ENCODE measurements around the gene CLINT1.
A peak's percentile ranks its signal among the peaks of the same experiment; 100 is the strongest.

CLINT1 gene

GRCh38 chr5:157827423-157827822, 31.5 kb downstream of the CLINT1 start:
- DNase-seq (ENCODE audit: low read depth), result peak; percentile 47
- TF ChIP-seq CTCF (conservative IDR thresholded peaks at IDR 0.05; ENCODE audit: low read length), result no peak
- no peak overlapping the region for H3K4me3 ChIP-seq (ENCODE audit: low read length)

GRCh38 chr5:157823655-157824054, 35.3 kb downstream of the CLINT1 start:
- TF ChIP-seq CTCF (conservative IDR thresholded peaks at IDR 0.05; ENCODE audit: low read length), result no peak
- DNase-seq (ENCODE audit: low read depth), result no peak
- no peak overlapping the region for H3K4me3 ChIP-seq (ENCODE audit: low read length)

GRCh38 chr5:157821822-157822622, 36.9 kb downstream of the CLINT1 start:
- no peak overlapping the region for H3K4me3 ChIP-seq (ENCODE audit: low read length)
- TF ChIP-seq CTCF (conservative IDR thresholded peaks at IDR 0.05; ENCODE audit: low read length), result no peak
- peak; percentile 12 for DNase-seq (ENCODE audit: low read depth)

- DNase-seq (ENCODE audit: low read depth), result no peak
- TF ChIP-seq CTCF (conservative IDR thresholded peaks at IDR 0.05; ENCODE audit: low read length), result no peak
- no peak overlapping the region for H3K4me3 ChIP-seq (ENCODE audit: low read length)
Measured at GRCh38 chr5:157821405-157821804, 37.5 kb downstream of the CLINT1 start.

DNA sequence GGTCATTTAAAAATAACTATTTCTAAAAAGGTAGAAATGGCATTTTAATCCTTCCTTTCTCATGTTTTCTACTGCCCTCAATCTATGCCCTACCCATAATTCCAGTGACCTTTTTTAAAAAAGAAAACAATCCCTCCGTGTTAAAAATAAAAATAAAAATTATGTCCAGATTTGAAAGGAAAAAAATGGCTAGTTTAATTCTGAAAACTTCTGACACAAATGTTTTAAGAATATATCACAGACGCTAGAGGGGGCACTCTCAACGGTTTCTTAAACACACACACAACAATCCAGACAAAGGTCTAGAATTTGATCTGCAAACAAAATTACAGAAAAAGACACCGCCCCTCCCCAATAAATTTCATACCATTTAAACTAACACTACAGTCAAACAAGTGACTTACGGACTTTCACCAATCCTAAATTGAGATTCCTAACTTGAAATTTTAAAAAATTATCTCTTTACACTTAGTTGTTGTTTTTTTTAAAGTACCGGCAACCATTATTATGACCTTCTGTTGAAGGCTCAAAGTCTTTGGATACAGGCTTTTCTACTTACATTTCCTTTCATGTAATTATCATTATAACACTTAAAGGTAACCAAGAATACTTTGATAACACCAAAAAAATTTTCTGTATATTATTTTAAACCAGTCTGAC, 38.2 kb downstream of the CLINT1 start:
- DNase-seq (ENCODE audit: low read depth), result peak; percentile 64
- TF ChIP-seq CTCF (conservative IDR thresholded peaks at IDR 0.05; ENCODE audit: low read length), result peak; percentile 66
- H3K4me3 ChIP-seq (ENCODE audit: low read length), result no peak overlapping the region

DNA sequence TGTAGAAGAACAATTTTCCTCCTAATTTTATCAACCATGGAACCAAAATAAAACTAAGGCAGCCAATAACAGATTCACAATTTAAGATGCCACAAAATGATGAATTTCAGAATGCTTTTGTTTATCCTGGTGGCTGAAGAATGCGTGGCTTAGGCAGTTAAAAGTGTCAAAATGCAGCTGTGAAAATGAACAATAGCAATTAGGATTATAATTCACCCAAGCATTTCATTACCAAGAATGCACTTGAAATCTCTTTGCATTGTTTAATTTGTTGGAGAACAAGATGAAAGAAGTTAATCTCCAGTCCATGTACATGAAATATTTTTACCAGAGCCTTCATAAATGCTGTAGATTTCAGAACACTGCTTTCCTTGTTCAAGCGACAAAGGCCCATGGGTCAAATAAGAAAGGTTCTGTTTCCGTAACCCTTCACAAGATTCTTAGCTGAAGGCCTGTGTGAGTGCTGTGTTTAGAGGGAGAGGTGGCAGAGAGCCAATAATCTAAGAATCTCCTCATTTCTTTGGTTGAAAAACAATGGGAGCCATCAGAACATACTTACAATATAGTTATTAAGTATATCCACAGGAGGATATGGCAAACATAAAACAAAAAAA, 39.3 kb downstream of the CLINT1 start:
- no peak for TF ChIP-seq CTCF (conservative IDR thresholded peaks at IDR 0.05; ENCODE audit: low read length)
- no peak for DNase-seq (ENCODE audit: low read depth)
- H3K4me3 ChIP-seq (ENCODE audit: low read length), result no peak overlapping the region
